AG10803 (cell line): Measurements from ENCODE around the gene IL34.

Source experiments
- DNase-seq: peaks from one replicate; pipeline ENCODE4 v3.0.0; 2010; ENCODE audit warnings: low read depth
- H3K4me3 ChIP-seq: 2 replicates; pipeline ENCODE4 v1.5.1; 2011; ENCODE audit warnings: mild to moderate bottlenecking, low read length, control low read depth
- TF ChIP-seq, protein P1 (sequence below): conservative IDR thresholded peaks from 2 replicates; pipeline ENCODE4 v1.5.1; 2011; ENCODE audit warnings: mild to moderate bottlenecking, low read length, control low read depth, inconsistent platforms

Gene IL34

DNA sequence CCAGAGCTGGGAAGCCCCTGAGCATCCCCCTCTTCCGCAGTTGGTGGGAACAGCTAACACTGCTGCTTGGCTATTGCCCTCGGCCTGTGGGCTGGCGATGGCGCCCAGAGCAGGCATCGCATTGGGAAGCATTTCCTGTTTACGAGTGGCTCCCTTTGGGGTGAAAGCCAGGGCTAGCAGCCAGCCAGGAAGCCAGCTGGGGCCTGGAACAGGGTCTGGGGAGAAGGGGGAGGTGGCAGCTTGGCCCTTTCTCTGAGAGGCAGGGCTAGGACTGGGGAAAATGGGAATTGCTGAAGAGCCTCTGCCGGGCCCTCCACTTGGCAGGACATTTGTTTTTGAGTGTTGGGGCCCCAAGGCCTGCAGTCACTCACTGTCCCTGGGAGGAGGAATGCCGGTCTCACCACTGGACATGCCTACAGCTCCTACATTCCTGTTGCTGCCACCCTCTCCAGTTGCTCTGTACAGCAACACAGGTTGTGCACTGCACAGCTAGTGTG lies 41.9 kb downstream of the IL34 start:
- peak; percentile 89 for DNase-seq
- TF ChIP-seq, protein P1, sequence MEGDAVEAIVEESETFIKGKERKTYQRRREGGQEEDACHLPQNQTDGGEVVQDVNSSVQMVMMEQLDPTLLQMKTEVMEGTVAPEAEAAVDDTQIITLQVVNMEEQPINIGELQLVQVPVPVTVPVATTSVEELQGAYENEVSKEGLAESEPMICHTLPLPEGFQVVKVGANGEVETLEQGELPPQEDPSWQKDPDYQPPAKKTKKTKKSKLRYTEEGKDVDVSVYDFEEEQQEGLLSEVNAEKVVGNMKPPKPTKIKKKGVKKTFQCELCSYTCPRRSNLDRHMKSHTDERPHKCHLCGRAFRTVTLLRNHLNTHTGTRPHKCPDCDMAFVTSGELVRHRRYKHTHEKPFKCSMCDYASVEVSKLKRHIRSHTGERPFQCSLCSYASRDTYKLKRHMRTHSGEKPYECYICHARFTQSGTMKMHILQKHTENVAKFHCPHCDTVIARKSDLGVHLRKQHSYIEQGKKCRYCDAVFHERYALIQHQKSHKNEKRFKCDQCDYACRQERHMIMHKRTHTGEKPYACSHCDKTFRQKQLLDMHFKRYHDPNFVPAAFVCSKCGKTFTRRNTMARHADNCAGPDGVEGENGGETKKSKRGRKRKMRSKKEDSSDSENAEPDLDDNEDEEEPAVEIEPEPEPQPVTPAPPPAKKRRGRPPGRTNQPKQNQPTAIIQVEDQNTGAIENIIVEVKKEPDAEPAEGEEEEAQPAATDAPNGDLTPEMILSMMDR = no peak
- H3K4me3 ChIP-seq = no peak overlapping the region

DNA sequence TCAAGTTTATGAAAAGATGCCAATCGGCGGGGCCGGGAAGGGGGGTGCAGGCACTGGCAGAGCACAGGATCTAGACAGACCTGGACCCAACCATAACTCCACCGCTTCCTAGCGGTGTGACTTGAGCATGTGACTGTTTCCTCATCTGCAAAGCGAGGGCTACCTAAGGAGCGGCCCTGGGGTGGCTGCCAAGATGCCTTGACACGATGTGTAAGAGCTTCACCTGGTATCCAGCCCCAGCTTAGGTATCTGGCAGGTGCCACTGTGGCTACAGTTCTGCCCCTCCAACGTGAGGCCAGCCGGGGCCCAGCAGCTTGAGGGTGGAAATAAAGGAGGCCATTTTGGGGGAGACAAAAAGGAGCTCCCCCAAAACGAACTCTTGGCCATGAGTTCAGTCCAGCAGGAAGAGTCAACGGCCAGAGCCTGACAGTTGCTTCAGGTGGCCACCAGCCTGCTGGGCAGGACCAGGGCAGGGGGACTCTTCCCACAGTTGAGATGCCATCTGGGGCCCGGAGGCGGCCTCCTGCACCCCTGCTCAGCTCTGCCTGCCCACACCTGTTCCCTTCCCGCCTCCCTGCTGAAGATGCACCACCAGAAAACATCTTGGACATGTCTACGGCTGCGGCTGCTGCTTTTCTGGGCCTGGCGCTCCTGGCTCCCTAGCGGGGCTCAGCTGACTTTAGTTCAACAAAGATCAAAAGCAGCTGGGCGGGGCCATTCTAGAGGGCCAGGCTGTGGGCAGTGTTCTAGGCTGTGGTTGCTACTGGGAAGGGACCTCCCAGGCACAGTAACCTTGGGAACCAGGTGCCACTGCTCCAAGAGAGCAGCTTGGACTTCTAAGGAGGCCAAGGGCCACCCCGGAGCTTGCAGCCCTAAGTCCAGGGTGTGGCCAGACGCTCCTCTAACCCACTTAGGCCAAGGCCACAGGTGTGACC lies 42.9 kb downstream of the IL34 start:
- TF ChIP-seq, protein P1 = no peak
- no peak overlapping the region for H3K4me3 ChIP-seq
- DNase-seq = no peak

DNA sequence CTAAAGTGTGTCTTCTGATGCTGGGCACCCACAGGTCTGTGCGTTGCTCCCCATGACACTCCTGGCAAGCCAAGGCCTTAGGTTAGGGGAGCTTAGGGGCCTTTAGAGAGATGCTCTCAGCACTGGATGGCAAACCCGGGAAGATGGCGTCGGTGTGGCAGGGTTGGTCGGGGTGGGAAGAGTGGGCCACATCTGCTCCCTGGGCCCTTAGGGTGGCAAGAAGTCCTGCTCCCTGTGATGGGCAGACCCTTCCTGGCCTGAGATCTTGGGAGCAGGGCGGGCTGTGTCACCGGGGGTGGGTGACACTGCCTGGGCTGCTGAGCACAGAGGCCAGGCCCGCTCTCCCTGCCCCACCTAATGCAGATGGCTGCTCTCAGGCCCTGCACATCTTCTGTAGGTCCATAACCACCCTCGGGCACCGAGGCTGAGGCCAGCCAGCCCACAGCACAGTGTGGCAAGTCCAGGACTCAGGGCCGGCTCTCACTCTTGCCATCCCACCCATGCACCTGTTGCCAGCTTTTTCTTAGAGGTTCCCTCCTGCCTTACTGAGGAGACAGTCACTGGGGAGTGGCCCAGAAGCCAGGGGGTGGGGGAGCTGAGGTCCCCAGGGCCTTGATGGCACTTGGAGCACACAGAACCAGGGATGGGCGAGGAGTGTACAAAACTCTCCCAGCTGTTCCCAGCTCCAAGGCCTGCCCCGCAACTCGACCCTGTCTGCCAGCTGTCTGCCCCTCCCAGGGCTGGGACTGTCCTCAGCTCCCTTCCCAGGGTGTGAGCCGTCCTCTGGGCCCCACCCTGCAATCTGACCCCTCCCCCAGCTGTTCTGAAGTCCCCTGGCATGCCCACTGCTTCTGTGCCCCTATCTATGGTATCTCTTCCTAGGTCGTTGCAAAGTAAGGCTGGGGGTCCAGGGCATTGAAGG lies 43.9 kb downstream of the IL34 start:
- TF ChIP-seq, protein P1 = no peak
- no peak overlapping the region for H3K4me3 ChIP-seq
- no peak for DNase-seq

DNA sequence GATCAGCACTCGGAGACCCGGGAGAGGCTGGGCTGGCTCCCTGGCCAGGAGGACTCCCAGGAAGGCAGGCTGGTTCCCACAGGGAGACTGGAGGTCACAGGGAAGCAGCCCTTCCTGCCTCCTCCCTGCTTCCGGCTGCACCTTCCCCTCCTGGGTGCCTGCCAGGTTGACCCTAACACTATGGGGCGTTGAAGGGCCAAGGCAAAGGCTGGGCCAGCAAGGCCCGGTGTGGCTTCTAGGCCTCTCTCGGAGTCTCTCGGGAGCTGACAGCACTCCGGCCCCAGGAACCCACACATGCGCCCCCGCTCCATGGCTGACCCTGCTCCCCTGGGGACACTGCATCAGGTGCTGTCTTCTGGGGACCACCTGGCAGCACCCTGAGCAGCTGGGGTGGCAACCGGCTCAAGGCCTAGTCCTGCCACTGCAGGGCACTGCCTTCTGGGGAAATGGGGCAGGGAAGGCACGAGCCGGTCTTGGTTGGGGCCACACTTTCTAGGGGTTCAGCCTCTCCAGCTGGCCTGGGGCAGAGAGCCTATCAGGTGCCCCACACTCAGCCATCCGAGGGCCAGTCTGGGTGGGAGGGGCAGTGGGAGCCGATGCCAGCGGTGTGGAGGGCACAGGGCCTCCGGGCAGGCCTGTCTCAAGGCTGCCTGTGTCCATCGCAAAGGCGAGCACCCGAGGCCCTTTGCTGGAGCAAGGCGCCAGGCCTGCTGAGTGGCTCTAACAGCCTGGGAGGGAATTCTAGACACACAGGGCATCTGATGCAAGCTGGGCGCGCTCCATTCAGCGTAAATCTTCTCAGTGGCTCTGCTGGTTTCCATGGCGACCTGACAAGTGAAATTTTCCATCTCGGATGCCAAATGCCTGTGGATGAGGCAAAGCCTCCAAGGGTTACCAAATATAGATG lies 45.1 kb downstream of the IL34 start:
- TF ChIP-seq, protein P1 = no peak
- no peak overlapping the region for H3K4me3 ChIP-seq
- DNase-seq = peak; percentile 100

DNA sequence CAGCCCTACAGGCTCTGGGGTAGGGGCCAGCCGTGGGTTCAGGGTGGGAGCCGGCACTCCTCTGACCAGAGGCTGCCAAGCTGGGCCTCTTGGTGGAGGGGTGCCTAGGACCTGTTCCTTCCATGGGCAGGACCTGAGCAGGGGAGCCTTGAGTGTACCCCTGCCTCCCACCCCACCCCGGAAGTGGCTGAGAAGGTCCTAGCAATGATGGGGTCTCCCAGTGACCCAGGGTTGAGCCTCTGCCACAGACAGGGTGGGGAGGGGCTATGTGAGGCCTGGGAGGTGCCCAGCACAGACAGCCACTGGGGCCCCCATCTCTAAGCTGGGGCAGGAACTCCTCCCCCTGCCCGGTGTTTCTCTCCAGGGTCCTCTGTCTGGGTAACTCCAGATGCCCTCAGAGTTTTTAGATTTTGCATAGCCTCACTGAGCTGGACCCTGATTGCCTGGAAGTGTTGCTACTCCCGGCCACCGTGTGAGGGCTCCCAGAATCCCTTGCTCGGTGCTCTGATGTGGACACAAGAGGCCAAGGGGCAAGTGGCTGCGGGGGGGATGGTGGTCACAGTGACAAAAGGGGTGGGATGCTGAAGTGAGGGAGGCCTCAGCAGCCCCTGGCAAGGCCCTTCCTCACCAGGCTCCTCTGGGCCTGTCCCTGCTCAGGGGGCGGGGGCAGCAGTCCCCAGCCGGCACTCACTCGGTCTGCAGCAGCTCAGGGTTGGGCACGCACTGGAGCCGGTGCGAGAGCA lies 45.9 kb downstream of the IL34 start:
- no peak overlapping the region for H3K4me3 ChIP-seq
- DNase-seq = no peak
- TF ChIP-seq, protein P1 = no peak
